ENCODE data around the gene PRRC1.

GRCh38 chr5:127583866-127584265, 66.4 kb downstream of the PRRC1 start:
- TF ChIP-seq ZNF830 (tag by site-specific recombination; IDR thresholded peaks at IDR 0.05; ENCODE audit: low read depth) (no peak), ZBTB1 (tag by site-specific recombination; IDR thresholded peaks at IDR 0.05) (no peak), ATF2 (tag by site-specific recombination; IDR thresholded peaks at IDR 0.05; ENCODE audit: low read depth) (no peak), CTCF (tag by site-specific recombination; IDR thresholded peaks at IDR 0.05) (no peak), ZNF138 (tag by site-specific recombination; IDR thresholded peaks at IDR 0.05; ENCODE audit: borderline replicate concordance) (no peak), ZNF18 (tag by site-specific recombination; IDR thresholded peaks at IDR 0.05) (no peak), ZNF112 (tag by site-specific recombination; IDR thresholded peaks at IDR 0.05) (no peak)
- TF ChIP-seq, protein P1, sequence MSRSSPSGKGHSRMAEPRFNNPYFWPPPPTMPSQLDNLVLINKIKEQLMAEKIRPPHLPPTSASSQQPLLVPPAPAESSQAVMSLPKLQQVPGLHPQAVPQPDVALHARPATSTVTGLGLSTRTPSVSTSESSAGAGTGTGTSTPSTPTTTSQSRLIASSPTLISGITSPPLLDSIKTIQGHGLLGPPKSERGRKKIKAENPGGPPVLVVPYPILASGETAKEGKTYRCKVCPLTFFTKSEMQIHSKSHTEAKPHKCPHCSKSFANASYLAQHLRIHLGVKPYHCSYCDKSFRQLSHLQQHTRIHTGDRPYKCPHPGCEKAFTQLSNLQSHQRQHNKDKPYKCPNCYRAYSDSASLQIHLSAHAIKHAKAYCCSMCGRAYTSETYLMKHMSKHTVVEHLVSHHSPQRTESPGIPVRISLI (tag by site-specific recombination; IDR thresholded peaks at IDR 0.05) = no peak
